ENCODE data around the gene KLHL10. TPM values are rescaled to one million over a fixed set of nuclear protein-coding genes. Genes with fewer than 3 reads are reported as not detected.

The KLHL10 gene
- total RNA-seq, 2 experiments from 2014 or later, result not detected

GRCh38 chr17:41893384-41893783, 55.8 kb downstream of the KLHL10 start:
- no peak for DNase-seq (ENCODE audit: low spot score)
- Histone ChIP-seq H2AFZ (ENCODE audit: low read length) (no peak overlapping the region), H3K4me3 (ENCODE audit: low read depth, low read length, poor library complexity, severe bottlenecking) (no peak overlapping the region), H3K4me1 (ENCODE audit: insufficient read depth, low read length, poor library complexity, severe bottlenecking) (no peaks in the 10 kb centered on the region), H3K4me2 (ENCODE audit: low read length) (no peak overlapping the region), H3K36me3 (ENCODE audit: insufficient read depth, low read length) (peaks cover 97% of the 10 kb centered on the region), H3K27ac (ENCODE audit: low read depth, low read length, poor library complexity, severe bottlenecking) (no peak overlapping the region), H3K79me2 (ENCODE audit: insufficient read depth, low read depth, low read length) (no peaks in the 10 kb centered on the region), H3K9me3 (ENCODE audit: low read length) (no peaks in the 10 kb centered on the region), H3K9me2 (ENCODE audit: insufficient read depth, low read length) (no peaks in the 10 kb centered on the region), H4K20me1 (ENCODE audit: insufficient read depth, low read length) (no peaks in the 10 kb centered on the region)
- CTCF ChIA-PET (ENCODE audit: unreplicated experiment), result interaction anchor here (0.6 kb wide), 1 partner anchor 698 kb away, joined by 4 read pairs; no protein-coding TSS in a partner anchor
- TF ChIP-seq EZH2phosphoT487 (IDR thresholded peaks at IDR 0.05; ENCODE audit: borderline replicate concordance, low read depth, low read length), result no peak
- TF ChIP-seq CTCF (conservative IDR thresholded peaks at IDR 0.05; ENCODE audit: low read length), result no peak
- intact Hi-C loops (cut with micrococcal nuclease; ENCODE audit: unreplicated experiment), result no loop called here
- BruUV-seq (replicated peaks), result TSS peak; percentile 21
- POLR2A ChIA-PET, result no interaction called here

DNA sequence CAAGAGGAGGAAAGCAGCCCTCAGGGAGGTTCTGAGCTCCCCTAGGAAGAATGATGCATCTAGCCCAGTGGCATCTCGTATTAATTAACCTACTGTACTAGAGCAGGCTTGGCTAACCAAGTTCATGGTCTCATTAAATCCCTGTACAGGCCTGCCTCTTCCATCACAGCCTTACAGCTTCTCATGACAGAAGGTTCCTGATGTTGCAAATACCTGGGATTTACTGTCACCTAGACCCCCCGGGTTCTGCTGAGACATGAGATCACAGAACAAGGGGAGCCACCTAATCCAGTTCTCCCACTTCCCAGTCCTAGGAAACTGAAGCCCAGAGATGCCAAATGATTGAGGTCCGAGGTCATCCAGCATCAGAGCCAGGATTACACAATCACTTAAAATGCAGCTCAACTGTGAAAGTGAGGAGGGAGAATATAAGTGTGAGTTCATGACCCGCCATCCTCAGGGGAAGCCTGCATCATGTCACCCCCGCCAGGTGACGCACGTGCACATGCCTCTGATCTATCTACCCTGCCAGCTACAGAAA, 57.2 kb downstream of the KLHL10 start:
- no peak overlapping the region for H3K4me3 ChIP-seq (ENCODE audit: low read depth, low read length, poor library complexity, severe bottlenecking)
- ChIA-PET POLR2A (interaction anchor here (0.7 kb wide), 1 partner anchor 27 kb away, joined by 3 read pairs; no protein-coding TSS in a partner anchor), CTCF (ENCODE audit: unreplicated experiment) (no interaction called here)
- no peaks in the 10 kb centered on the region for H3K9me3 ChIP-seq (ENCODE audit: low read length)
- no peak overlapping the region for H3K4me2 ChIP-seq (ENCODE audit: low read length)
- H2AFZ ChIP-seq (ENCODE audit: low read length), result no peak overlapping the region
- DNase-seq (ENCODE audit: low spot score), result no peak
- TF ChIP-seq EZH2phosphoT487 (IDR thresholded peaks at IDR 0.05; ENCODE audit: borderline replicate concordance, low read depth, low read length) (no peak), CTCF (conservative IDR thresholded peaks at IDR 0.05; ENCODE audit: low read length) (no peak)
- H4K20me1 ChIP-seq (ENCODE audit: insufficient read depth, low read length), result no peaks in the 10 kb centered on the region
- peaks cover 95% of the 10 kb centered on the region for H3K36me3 ChIP-seq (ENCODE audit: insufficient read depth, low read length)
- H3K4me1 ChIP-seq (ENCODE audit: insufficient read depth, low read length, poor library complexity, severe bottlenecking), result no peaks in the 10 kb centered on the region
- intact Hi-C loops (cut with micrococcal nuclease; ENCODE audit: unreplicated experiment), result no loop called here
- no peaks in the 10 kb centered on the region for H3K9me2 ChIP-seq (ENCODE audit: insufficient read depth, low read length)
- H3K27ac ChIP-seq (ENCODE audit: low read depth, low read length, poor library complexity, severe bottlenecking), result no peak overlapping the region
- no peaks in the 10 kb centered on the region for H3K79me2 ChIP-seq (ENCODE audit: insufficient read depth, low read depth, low read length)
- BruUV-seq (replicated peaks), result TSS peak; percentile 46

DNA sequence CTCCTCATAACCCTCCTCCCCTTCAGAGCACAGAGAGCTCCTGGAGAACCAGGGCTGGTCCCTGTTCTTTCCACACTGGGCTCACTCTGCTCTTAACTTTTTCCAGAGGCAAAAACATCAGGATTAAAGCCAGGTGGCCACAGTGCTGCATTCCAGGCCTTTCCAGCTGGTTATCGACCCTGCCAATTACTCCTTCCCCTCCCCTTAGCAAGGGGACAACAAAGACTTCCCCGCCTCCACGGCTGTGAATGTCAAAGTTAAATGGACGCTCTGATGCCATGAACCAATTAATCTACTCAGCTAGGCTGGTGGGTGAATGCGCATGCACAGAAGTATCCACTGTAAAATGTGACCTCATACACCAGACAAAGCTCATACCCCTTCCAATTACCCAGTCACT, 58.0 kb downstream of the KLHL10 start:
- DNase-seq (ENCODE audit: low spot score), result no peak
- TF ChIP-seq CTCF (conservative IDR thresholded peaks at IDR 0.05; ENCODE audit: low read length) (no peak), EZH2phosphoT487 (IDR thresholded peaks at IDR 0.05; ENCODE audit: borderline replicate concordance, low read depth, low read length) (no peak)
- Histone ChIP-seq H3K4me3 (ENCODE audit: low read depth, low read length, poor library complexity, severe bottlenecking) (no peak overlapping the region), H2AFZ (ENCODE audit: low read length) (no peak overlapping the region), H4K20me1 (ENCODE audit: insufficient read depth, low read length) (no peaks in the 10 kb centered on the region), H3K4me1 (ENCODE audit: insufficient read depth, low read length, poor library complexity, severe bottlenecking) (no peaks in the 10 kb centered on the region), H3K79me2 (ENCODE audit: insufficient read depth, low read depth, low read length) (no peaks in the 10 kb centered on the region), H3K4me2 (ENCODE audit: low read length) (no peak overlapping the region), H3K27ac (ENCODE audit: low read depth, low read length, poor library complexity, severe bottlenecking) (no peak overlapping the region), H3K36me3 (ENCODE audit: insufficient read depth, low read length) (peaks cover 97% of the 10 kb centered on the region), H3K9me2 (ENCODE audit: insufficient read depth, low read length) (no peaks in the 10 kb centered on the region), H3K9me3 (ENCODE audit: low read length) (no peaks in the 10 kb centered on the region)
- intact Hi-C loops (cut with micrococcal nuclease; ENCODE audit: unreplicated experiment), result no loop called here
- POLR2A ChIA-PET, result no interaction called here
- BruUV-seq (replicated peaks), result no TSS peak
- CTCF ChIA-PET (ENCODE audit: unreplicated experiment), result no interaction called here
